8988T (cell line): ENCODE measurements around the gene PPP2CA.
"Not testable (repeated sequence)": the region's sequence is repeated elsewhere in the genome, so short reads cannot be mapped to it uniquely, and the experiment has no call there.

Experiments used
- DNase-seq: peaks from one replicate; pipeline ENCODE4 v3.0.0; 2011

The PPP2CA gene

DNA sequence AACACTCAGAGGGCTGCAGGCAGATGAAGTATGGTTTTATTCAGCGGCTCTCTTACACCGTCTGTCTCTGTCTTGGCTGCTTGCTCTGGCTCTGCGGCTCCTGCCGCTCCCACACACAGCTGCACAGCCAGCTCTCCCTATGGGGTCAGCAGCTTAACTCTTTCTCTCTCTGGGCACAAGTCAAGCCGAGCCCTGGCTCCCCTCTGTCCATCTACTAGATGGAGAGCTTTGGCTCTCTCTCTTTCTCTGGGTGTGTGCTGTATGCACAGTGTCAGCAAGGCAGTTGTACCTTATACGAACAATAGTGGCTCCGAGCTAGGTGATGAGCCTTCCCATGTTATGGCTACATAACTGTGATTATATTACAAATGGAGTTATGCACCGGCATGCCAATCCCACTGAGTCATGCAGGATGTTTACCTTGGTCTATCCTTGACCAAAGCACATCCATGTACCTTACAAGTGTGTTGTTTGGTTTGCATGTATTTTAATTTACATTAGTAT lies 19.3 kb upstream of the PPP2CA start:
- DNase-seq = no peak

DNA sequence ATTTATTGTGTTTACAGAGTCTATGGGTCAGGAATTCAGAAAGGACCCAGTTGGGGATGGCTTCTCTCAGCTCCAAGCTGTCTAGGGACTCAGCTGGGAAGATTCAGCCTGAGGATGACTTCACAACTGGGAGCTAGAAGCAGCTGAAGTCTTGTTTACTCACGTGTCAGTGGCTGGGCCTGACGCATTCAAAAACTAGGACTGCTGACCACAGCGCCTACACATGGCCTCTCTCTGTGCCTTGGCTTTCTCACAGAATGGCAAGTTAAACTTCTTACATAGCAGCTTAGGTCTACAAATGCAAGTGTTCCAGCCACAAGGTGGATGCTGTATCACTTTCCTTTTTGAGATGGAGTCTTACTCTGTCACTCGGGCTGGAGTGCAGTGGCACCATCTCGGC lies 16.3 kb upstream of the PPP2CA start:
- DNase-seq = no peak

DNA sequence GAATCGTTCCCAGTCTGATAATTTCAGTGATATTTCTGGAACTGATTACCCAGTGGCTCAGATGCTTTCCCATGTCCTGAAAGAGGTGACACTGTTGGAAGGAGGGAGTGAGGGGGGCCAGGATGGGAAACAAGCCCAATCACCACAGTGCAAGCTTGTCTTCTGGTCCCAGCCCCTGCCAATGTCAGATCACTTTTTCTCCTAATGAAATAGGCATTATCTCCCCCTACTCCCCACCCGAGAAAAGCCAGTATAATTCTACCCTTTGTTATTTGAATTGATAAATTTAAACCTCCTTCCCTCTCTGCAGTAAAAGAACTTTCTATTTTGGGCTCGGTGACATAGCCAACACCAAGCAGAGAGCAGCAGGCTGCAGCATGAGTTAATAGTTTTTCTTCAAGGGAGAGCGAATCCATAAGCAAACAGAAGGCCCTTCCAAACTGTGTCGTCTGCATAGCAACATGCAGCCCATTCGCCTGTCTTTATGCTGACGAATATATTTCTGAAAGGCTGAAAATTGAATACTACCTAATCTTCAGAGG lies 14.6 kb upstream of the PPP2CA start:
- DNase-seq = no peak

DNA sequence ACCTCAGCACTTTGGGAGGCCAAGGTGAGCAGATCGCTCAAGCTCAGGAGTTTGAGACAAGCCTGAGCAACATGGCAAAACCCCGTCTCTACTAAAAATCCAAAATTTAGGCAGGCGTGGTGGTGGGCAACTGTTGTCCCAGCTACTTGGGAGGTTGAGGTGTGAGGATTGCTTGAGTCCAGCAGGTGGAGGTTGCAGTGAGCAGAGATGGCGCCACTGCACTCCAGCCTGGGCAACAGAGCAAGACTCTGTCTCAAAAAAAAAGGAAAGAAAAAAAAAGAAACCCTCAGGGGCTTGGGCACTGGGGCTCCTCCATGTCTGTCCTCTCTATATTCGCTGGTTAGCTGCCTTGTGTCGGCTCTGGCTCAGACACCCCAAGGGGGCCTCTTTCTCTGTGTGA lies 10.9 kb upstream of the PPP2CA start:
- DNase-seq = no peak

DNA sequence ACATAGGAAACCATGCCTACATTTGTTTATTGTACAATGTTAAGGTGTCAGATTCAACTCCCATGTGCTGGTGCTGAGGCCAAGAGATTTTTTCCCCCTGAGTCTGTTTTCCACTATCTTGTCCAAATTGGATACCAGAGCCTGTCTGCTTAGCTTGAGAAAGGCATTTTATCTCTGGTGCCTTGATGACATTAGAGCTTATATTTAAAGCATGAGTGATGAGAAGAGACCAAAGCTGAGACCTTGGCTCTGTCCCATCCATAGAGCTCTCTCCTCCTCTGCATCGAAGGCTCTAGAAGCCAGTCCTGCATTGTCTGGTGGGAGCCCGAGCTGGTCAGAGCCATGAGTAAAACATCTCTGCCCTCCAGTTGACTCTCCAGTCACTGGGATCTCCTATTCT lies 10.4 kb upstream of the PPP2CA start:
- DNase-seq = no peak

DNA sequence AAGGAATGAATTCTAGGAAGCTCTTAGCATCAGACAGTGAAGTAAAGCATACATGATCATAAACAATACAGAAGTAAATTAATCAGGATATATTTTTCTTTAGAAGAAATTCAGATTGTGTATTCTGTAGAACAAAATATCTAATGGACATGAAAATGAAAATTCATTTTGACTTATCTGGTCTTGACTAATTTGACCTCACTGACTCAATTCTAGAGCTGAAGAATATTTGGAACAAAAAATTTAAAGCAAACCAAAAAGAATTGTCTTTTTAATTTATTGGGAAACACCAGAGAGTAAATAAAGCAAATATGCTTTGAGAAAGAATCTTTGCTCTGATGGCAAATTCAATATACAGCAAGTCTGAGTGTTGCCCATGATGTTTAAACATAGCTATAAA lies 2.8 kb upstream of the PPP2CA start:
- no peak for DNase-seq

DNA sequence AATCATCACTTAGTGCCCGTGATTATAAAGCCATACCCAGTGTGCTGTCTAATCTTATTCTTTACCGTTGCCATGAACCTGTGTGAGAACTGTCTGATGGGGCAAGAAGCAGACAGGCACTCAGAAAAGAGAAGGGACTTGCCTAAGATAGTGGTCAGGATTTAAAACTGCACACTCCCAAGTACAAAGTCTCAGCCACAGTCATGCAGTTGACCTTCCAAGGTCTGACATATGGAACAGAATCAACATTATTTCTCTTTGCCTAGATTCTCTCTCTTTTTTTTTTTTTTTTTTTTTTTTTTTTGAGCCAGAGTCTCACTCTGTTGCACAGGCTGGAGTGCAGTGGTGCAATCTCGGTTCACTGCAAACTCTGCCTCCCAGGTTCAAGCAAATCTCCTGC lies 1.9 kb upstream of the PPP2CA start:
- DNase-seq = no peak

DNA sequence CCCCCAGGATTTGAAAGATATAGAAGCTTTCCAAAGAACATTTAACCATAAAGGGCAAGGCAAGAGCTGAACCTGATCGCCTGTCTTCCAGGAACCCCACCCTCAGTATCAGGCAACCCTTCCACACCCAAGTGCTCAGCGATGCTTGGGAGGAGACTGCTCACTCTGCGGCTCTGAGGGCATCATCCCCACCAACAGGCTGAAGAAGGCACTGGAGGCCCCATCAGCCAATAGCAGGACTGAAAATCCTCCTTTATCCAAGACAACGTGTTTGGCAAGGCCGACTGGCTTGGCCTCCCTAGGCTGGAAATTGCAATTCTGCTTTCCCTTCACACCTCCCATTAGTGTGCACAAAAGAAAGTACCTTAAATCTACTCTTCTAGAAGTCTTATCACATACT lies 1.4 kb upstream of the PPP2CA start:
- no peak for DNase-seq

DNA sequence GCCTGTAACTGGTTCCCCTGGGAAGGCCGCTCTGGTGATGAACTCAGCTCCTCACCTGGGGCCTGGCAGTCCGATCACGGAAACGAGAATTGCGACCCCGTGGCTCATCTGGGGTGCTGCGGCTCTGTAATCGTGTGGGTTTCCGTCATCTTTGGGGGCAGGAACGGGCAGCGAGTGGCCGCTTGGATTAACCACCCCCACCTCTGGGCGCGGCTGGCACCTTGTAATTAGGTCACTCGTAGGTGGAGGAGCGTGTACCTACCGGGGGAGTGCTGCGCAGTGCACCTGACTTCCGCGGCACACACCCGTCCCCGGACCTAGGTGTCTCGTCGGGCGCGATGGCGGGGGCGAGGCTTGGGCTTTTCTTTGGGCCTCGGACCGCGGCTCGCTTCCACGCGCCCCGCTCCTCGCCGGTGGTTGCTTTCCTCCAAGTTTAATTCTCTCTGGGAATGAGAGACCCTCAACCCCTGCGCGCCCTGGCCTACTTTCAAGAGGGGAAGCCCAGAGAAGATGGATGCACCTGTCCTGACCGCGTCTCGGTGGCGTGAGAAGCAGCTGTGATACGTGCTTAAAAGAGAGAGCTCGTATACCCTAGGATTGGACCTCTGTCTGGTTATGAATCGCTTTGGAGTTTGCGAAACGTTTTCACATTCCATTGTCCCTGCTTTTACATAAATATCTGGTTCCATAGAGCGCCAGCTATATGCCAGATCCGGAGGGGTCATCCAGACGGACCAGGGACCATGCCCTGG lies 744 bp upstream of the PPP2CA start:
- no peak for DNase-seq

DNA sequence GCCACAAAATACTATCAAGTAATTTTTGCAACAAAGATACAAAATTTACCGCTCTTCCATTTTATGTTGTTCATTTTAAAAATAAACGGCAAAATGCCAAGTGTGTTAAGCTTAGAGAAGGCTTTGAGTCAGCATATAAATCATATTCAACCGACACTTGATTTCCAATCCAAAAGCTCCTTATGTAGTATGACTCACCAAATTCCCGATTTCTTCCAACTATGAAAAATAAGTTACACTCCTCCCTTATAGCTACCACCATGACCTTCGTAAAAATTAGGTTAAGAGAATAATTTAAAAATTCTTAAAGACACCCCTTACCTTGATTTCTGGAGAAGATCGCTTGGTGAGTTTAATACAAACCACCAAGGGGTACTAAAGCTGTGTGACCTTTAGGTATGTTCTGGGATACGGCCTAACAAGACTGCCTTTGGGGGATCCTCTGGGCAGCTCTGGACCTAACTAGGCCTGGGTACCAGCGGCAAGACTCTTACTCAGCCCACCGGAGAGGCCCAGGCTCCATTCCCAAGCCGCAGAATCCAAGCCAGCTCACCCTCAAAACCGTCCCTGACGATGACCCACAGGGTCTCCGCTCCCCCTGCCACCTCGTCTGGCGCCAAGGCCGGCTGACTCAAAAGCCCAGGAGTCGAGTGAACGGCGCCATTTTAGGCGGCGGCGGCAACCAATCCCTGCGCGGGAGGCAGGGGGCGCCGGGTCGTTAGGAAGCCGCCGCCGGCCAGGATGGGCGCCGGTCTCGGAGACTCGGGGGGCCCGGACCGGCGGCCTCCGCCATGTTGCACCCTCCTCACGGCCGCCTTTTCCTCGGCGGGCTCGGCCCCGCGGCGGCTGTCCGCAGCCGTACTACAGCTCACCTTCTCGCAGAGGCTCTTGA lies 739 bp downstream of the PPP2CA start:
- no peak for DNase-seq

DNA sequence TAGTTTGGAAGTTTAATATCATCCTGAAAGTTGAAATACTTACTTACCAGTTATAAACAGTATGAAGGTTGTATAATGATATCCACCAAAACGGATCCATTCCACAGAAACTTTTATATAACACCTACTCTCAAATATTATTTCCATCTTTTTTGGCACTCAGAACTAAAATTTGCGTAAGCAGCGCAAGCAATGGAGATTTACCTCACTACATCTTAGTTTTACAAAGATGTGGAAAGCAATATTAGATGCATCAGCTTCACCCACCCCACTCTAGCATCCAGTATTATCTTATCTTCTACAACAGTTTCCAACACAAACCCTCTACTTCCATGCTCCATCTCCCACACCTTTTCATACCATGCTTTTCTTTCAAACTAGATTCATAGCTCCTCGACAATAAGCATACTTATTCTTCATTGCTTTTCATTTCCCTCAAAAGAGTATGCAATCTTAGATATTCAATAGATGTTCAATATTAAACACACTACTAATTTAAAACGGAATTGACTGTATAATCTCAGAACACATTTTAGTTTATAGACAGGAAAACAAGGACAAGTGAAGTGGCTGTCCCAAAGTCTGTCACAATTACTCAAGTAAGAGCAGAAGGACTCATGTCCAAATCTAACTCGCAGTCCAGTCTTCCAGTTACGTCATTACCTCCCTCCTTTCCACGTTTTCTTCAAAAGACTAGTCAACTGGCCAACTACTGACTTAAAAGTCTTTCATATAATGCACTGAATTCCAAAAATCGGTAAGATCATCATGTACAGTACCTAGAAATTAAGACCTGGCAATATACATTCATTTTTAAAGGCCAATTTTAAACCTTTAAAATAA lies 2.2 kb downstream of the PPP2CA start:
- no peak for DNase-seq

DNA sequence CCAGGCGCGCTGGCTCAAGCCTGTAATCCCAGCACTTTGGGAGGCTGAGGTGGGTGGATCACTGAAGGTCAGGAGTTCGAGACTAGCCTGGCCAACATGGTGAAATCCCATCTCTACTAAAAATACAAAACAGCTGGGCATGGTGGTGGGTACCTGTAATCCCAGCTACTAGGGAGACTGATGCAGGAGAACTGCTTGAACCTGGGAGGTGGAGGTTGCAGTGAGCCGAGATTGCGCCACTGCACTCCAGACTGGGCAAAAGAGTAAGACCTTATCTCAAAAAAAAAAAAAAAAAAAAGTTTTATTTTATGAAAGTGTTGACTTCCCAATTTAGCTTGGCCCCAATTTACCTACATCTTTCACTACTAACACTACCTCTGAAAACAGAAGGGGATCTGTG lies 4.2 kb downstream of the PPP2CA start:
- DNase-seq = not testable (repeated sequence)

DNA sequence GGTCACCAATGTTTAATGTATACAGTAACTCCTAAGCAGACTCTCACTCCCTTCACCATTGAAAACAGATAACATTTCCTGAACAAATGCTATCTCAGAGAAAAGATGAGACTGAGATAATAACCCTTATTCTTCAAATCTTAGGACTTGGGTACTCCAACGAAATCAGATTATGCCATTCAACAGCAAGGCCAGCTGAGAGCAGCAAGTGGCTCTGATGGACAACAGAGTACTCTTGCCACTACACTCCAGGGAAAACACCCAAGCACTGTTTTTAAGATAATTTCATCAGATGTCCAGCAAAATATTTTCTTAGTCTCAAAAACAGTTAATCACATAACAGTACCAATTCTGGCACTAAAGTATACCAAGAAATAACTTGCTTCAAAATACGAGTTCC lies 10.1 kb downstream of the PPP2CA start:
- DNase-seq = no peak

DNA sequence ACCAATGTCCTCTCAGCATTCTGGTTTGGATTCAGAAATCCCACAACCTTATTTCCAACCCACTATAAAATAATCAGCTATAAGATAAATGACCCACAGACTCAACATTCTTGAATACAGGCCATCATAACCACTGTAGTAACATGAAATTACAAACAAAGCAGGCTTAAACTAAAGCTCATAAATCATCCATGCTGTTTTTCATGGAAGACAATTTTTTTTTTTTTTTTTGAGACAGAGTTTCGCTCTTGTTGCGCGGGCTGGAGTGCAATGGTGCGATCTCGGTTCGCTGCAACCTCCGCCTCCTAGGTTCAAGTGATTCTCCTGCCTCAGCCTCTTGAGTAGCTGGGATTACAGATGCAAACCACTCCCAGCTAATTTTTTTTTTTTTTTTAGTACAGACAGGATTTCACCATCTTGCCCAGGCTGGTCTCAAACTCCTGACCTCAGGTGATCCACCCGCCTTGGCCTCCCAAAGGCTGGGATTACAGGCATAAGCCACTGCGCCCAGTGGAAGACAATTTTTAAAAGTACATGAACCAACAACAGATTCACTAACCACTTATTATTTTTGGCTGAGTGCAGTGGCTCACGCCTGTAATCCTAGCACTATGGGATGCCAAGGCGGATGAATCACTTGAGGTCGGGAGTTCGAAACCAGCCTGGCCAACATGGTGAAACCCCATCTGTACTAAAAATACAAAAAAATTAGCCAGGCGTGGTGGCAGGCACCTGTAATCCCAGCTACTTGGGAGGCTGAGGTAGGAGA lies 14.4 kb downstream of the PPP2CA start:
- DNase-seq = not testable (repeated sequence)

DNA sequence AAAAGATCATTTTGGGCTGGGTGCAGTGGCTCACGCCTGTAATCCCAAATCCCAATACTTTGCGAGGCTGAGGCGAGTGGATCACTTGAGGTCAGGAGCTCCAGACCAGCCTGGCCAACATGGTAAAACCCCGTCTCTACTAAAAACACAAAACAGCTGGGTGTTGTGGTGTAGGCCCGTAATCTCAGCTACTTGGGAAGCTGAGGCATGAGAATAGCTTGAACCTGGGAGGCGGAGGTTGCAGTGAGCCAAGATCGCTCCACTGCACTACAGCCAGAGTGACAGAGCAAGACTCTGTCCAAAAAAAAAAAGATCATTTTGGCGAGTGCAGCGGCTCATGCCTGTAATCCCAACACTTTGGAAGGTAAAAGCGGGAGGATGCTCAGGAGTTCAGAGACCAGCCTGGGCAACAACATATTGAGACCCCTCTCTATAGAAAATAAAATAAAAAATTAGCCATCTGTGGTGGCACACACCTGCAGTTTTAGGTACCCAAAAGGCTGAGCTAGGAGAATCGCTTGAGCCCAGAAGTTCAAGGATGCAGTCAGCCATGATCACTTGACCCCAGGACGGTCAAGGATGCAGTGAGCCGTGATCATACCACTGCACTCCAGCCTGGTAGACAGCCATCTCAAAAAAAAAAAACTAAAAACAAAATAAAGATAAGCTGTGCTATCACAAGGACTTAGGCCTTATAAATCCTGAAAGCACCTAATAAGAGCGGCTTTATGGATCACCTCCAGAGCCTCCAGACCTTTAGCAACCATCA lies 16.2 kb downstream of the PPP2CA start:
- DNase-seq = no peak

DNA sequence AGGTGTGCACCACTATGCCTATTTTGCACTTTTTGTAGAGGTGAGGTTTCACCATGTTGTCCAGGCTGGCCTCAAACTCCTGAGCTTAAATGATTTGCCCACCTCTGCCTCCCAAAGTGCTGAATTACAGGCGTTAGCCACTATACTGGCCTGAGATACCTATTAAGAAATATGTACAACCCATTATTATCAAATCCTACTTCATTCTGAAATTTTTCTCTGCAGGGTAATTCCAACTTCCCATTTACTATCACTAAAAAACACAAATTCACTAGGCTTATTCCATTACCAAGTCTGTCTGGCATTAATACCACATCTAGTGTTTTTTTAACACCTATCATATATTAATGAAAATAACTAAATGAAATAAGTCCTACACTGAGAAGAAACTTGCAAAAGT lies 18.2 kb downstream of the PPP2CA start:
- no peak for DNase-seq

DNA sequence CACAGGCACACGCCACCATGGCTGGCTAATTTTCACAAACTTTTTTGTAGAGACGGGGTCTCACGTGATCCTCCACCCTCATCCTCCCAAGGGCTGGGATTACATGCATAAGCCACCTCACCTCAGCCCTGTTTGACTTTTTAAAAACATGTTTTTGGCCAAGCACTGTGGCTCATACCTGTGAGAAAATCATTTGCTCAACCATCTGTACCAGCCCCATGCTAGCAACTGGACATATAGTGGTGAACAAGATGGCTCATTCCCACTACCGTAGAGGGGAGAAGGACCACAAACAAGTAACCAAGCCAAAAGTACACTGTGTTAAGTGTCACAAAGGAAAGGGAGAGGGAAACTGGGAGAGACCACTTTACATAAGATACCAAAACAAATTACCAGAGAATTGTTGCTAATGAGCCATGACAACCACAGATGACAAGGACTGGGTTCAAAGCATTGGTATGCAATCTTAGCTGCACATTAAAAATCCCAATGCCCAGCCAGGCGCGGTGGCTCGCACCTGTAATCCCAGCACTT lies 19.2 kb downstream of the PPP2CA start:
- no peak for DNase-seq

DNA sequence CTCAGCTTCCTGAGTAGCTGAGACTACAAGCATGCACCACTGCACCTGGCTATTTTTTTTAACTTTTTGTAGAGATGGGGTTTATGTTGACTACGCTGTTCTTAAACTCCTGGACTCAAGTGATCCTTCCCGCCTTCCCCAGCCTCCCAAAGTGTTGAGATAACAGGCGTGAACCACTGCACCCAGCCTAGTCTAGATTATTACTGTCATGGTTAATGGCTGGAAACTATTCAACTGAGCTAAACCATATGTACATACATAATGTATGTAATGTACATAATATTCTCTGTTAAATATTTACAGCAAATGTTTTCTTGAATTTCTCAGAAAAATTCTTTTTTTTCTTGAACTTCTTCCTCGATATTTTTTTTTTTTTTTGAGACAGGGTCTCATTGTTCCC lies 21.3 kb downstream of the PPP2CA start:
- DNase-seq = no peak

DNA sequence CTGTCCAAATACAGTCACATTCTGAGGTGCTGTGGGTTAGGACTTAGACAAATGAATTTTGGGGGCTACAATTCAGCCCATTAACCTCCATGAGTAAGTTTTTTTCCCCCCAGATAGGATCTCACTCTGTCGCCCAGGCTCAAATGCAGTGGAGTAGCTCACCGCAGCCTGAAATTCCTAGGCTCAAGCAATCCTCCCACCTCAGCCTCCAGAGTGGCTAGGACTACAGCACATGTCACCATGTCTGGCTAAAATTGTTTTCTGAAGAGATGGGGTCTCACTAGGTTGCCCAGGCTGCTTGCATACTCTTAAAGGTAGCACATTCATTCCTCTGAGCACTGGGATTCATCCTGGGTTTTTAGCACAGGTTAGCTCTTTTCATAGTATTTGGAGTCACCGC lies 22.2 kb downstream of the PPP2CA start:
- no peak for DNase-seq

DNA sequence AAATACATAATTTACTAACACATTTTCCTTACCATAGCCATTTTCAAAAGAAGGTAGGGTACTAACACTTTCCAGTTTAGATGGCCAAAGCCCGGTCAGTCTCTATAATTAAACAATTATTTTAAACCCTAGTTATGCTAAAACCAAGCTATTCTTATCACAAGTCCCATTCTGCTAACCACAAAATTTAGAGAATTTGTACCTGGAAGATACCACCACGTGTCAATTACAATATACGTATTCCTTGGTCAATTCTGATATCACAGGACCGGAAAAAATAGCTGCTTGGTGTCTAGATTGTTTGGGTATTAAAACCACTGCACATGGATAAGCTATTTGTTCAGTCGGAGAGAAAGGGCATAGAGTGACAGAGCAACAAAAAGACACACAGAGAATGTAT lies 30.2 kb downstream of the PPP2CA start:
- DNase-seq = no peak

DNA sequence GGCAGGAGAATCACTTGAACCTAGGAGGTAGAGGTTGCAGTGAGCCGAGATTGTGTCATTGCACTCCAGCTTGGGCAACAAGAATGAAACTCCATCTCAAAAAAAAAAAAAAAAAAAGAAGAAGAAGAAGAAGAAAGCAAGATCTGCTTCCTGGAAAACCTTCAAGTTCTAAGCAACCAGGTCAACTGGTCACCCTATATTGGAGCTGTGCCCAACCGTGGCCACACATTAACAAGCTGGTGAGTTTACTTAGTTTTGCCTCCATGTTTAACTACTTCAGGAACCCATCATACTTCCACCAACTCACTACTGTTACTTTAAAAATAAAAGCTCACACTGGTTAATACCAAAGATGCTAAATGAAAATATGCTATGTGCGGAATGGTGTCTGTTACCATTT lies 36.8 kb downstream of the PPP2CA start:
- no peak for DNase-seq
